Fibroblast of mammary gland (primary cell): Measurements from ENCODE around the gene AGPAT4.

Experiments
- DNase-seq: peaks from one replicate; pipeline ENCODE4 v3.0.0-alpha.2; 2010; ENCODE audit warnings: low read depth
- H3K4me3 ChIP-seq: 2 replicates; pipeline ENCODE4 v1.5.1; 2011; ENCODE audit warnings: low read depth, mild to moderate bottlenecking, low read length, moderate library complexity; ENCODE audit not compliant: control insufficient read depth
- CTCF ChIP-seq: conservative IDR thresholded peaks from 2 replicates; pipeline ENCODE4 v1.5.1; 2011; ENCODE audit warnings: low read depth, low read length, inconsistent platforms; ENCODE audit not compliant: control insufficient read depth, insufficient read depth

Gene AGPAT4

GRCh38 chr6:161103475-161103874, 170.4 kb downstream of the AGPAT4 start:
- no peak for TF ChIP-seq CTCF
- no peak for DNase-seq
- H3K4me3 ChIP-seq = no peak overlapping the region

DNA sequence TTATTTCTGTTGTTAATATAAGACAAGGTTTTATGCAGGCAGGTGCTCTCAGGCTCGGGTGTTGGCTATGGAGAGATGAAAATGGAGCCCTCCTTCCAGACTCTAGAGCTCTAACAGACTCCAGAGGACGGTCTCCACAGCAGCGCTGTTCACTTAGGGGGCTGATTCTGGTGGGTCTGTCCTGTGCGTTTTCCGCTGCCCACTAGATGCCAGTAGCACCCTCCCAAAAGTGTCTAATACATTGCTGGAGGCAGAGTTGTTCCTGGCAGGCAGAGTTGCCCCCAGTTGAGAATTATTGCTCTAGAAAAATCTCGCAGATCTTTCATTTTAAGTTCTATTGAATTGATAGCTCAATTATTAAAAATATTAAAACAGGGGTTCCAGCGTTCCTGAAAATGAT, 172.3 kb downstream of the AGPAT4 start:
- peak; percentile 17 for TF ChIP-seq CTCF
- no peak overlapping the region for H3K4me3 ChIP-seq

DNA sequence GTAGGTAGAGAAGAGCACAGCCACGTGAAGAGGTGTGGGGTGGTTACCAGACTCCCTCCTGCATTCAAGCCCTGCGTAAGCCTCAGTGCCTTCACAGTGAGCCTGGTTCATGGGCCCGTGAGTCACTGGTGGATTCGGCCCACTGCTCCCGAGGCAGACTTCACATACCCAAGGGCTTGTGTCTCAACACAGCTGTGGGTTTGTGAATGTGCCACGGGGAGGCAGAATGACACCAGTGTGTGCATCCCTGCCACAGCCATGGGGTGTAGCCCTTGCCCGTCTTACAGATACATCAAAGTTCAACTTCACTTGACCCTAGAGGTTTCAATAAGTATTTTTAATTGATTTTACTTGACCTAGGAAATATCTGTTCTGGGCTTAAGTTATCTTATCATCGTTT, 173.8 kb downstream of the AGPAT4 start:
- DNase-seq = no peak
- no peak for TF ChIP-seq CTCF
- no peak overlapping the region for H3K4me3 ChIP-seq

More for the DNA sequence above, 172.3 kb downstream of the AGPAT4 start:
- no peak for DNase-seq

DNA sequence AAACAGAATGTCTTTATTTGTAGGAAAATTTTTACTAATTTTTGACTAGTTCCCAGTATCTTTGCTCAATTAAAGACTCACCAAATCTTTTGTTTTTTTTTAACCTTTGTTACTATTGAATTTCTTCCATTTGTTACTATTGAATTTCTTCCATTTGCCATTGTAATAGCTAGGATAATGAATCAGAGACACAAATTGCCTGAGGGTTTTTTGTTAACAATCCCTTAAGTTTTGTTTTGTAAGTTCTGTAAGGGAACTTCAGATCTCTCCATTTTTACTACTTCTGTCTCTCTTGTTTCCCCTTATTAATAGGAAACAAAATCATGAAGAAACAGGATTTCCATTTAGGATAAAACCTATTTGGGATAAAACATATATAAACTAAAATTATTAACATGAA, 177.9 kb downstream of the AGPAT4 start:
- DNase-seq = no peak
- no peak for TF ChIP-seq CTCF

DNA sequence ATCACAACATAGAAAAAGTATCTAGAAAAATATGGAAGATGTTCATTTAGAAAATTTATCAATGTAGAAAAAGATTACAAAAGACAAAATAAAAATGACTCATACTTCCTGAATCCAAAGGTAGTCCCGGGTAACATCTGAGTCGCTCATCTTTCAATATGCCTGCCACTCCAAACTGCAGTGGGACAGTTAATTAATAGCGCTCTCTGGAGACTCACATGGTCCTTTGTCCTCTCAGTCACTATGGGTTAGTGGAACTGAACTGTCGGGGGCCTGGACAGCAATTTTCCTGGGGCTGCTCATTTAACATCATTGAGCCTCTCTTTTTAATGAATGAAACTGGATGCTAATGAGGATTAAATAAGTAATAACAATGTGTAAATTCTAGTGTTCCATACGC, 178.9 kb downstream of the AGPAT4 start:
- DNase-seq = no peak
- TF ChIP-seq CTCF = no peak
- no peak overlapping the region for H3K4me3 ChIP-seq

More for the DNA sequence above, 177.9 kb downstream of the AGPAT4 start:
- no peak overlapping the region for H3K4me3 ChIP-seq

DNA sequence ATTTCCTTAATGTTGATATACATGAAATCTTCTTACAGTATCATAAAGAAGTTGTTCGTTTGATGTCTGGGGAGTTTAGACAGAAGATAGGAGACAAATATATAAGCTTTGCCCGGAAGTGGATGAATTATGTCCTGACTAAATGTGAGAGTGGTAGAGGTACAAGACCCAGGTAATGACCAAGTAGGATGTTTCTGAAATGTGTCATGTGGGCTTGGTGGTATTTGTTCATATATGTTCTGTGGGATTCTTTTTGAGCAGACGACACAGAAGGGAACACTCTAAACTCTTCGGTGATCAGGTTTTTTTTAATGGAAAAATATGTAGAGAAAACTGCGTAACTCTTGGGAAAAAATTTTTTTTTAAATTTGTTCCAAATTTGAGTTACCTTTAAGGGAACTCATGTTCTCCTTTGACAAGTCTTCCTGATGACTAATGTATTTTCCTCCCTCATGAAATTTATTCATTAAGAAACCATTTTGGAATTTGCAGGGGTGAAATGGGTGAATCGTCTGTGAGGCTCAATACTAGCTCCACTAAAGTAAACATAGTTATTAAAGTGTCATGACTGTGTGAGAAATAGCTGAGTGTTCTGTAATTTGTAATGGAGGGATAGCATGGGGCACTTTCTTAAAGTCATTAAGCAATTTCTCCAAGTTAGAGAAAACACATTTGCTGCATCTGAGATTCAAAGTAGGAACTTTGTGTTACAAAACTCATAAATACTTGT, 181.7 kb downstream of the AGPAT4 start:
- TF ChIP-seq CTCF = no peak
- peak; percentile 71 for DNase-seq
- H3K4me3 ChIP-seq = no peak overlapping the region
